ENCODE results near the gene NAT10.

Gene NAT10

GRCh38 chr11:34184505-34185015 lies 79.1 kb downstream of the NAT10 start:
- in situ Hi-C loops (cut with HindIII; ENCODE audit: low sequenced_read_pairs), result loop anchor here (5.0 kb wide), 2 partner anchors 103 to 168 kb away; no protein-coding TSS in a partner anchor

- in situ Hi-C loops (cut with HindIII; ENCODE audit: low sequenced_read_pairs), result no loop called here
These were observed 80.8 kb downstream of the NAT10 start for GRCh38 chr11:34185926-34186841.

GRCh38 chr11:34188181-34188580 lies 82.8 kb downstream of the NAT10 start:
- in situ Hi-C loops (cut with HindIII; ENCODE audit: low sequenced_read_pairs), result no loop called here

GRCh38 chr11:34189191-34189590 lies 83.8 kb downstream of the NAT10 start:
- in situ Hi-C loops (cut with HindIII; ENCODE audit: low sequenced_read_pairs), result no loop called here

- in situ Hi-C loops (cut with HindIII; ENCODE audit: low sequenced_read_pairs), result no loop called here
These were observed 85.0 kb downstream of the NAT10 start for GRCh38 chr11:34190192-34191139.

GRCh38 chr11:34191578-34191977 lies 86.1 kb downstream of the NAT10 start:
- in situ Hi-C loops (cut with HindIII; ENCODE audit: low sequenced_read_pairs), result no loop called here

- in situ Hi-C loops (cut with HindIII; ENCODE audit: low sequenced_read_pairs), result no loop called here
These were observed 87.3 kb downstream of the NAT10 start for GRCh38 chr11:34192481-34193401.

GRCh38 chr11:34194576-34195335 lies 89.3 kb downstream of the NAT10 start:
- in situ Hi-C loops (cut with HindIII; ENCODE audit: low sequenced_read_pairs), result no loop called here

Measured in endothelial cell of hepatic sinusoid (primary cell).